NCI-H82 treated with DMSO at 0.1 percent for 48 hours (cell line): ENCODE measurements around the gene ACD.
"Not testable (repeated sequence)": the region's sequence is repeated elsewhere in the genome, so short reads cannot be mapped to it uniquely, and the experiment has no call there.

ENCODE experiments used
- DNase-seq: peaks from one replicate; lab custom pipeline; 2025; ENCODE audit not compliant: unreplicated experiment; lab: John Stamatoyannopoulos, UW

Gene ACD

GRCh38 chr16:67659675-67660563 is at the start of gene ACD:
ACD (minus strand) TSS chr16:67660260; CDS start chr16:67660220, 40 bp downstream.
- peak; percentile 54 for DNase-seq

- DNase-seq, result no peak
Measured at GRCh38 chr16:67709050-67709449, 49.0 kb upstream of the ACD start.

GRCh38 chr16:67708368-67708771 is 48.3 kb upstream of the ACD start:
- DNase-seq, result no peak

GRCh38 chr16:67707790-67708189 is 47.7 kb upstream of the ACD start:
- DNase-seq, result no peak

GRCh38 chr16:67707210-67707609 is 47.1 kb upstream of the ACD start:
- DNase-seq, result no peak

- DNase-seq, result no peak
Measured at GRCh38 chr16:67704110-67704509, 44.0 kb upstream of the ACD start.

GRCh38 chr16:67703626-67704025 is 43.6 kb upstream of the ACD start:
- DNase-seq, result no peak

GRCh38 chr16:67702130-67702529 is 42.1 kb upstream of the ACD start:
- no peak for DNase-seq

- no peak for DNase-seq
Measured at GRCh38 chr16:67701420-67701819, 41.4 kb upstream of the ACD start.

- no peak for DNase-seq
Measured at GRCh38 chr16:67699265-67699664, 39.2 kb upstream of the ACD start.

- no peak for DNase-seq
Measured at GRCh38 chr16:67697422-67698185, 37.5 kb upstream of the ACD start.

GRCh38 chr16:67694611-67695010 is 34.6 kb upstream of the ACD start:
- DNase-seq, result no peak

GRCh38 chr16:67693517-67694285 is 33.6 kb upstream of the ACD start:
- not testable (repeated sequence) for DNase-seq

GRCh38 chr16:67685388-67686112 is 25.5 kb upstream of the ACD start:
- no peak for DNase-seq

- DNase-seq, result no peak
Measured at GRCh38 chr16:67683767-67684166, 23.7 kb upstream of the ACD start.

GRCh38 chr16:67679935-67680897 is 20.2 kb upstream of the ACD start:
- peak; percentile 25 for DNase-seq

GRCh38 chr16:67678354-67679023 is 18.4 kb upstream of the ACD start:
- DNase-seq, result no peak

GRCh38 chr16:67677712-67678111 is 17.7 kb upstream of the ACD start:
- DNase-seq, result no peak

GRCh38 chr16:67676939-67677338 is 16.9 kb upstream of the ACD start:
- no peak for DNase-seq
